GM18508 (cell line): ENCODE results near the gene PCSK5.

Source experiments
- ATAC-seq: cut with Tn5 transposase; IDR thresholded peaks from one replicate; pipeline ENCODE4 v1.9.1; 2021; ENCODE audit warnings: moderate number of reproducible peaks; ENCODE audit not compliant: insufficient read depth, unreplicated experiment

The PCSK5 gene

GRCh38 chr9:76162086-76162730 lies 271.7 kb downstream of the PCSK5 start:
- no peak for ATAC-seq

- no peak for ATAC-seq
These were observed 272.5 kb downstream of the PCSK5 start for GRCh38 chr9:76162751-76163500.

- ATAC-seq, result no peak
These were observed 276.1 kb downstream of the PCSK5 start for GRCh38 chr9:76166526-76166925.

GRCh38 chr9:76176171-76176570 lies 285.7 kb downstream of the PCSK5 start:
- ATAC-seq, result no peak

GRCh38 chr9:76177931-76178330 lies 287.5 kb downstream of the PCSK5 start:
- no peak for ATAC-seq

- no peak for ATAC-seq
These were observed 290.1 kb downstream of the PCSK5 start for GRCh38 chr9:76180541-76180940.

- no peak for ATAC-seq
These were observed 290.7 kb downstream of the PCSK5 start for GRCh38 chr9:76181020-76181641.

GRCh38 chr9:76181781-76182180 lies 291.3 kb downstream of the PCSK5 start:
- no peak for ATAC-seq

- no peak for ATAC-seq
These were observed 295.0 kb downstream of the PCSK5 start for GRCh38 chr9:76185432-76185831.

- ATAC-seq, result no peak
These were observed 297.8 kb downstream of the PCSK5 start for GRCh38 chr9:76188286-76188685.

GRCh38 chr9:76188905-76189304 lies 298.4 kb downstream of the PCSK5 start:
- no peak for ATAC-seq

- no peak for ATAC-seq
These were observed 301.0 kb downstream of the PCSK5 start for GRCh38 chr9:76191493-76191892.

GRCh38 chr9:76192013-76192412 lies 301.5 kb downstream of the PCSK5 start:
- ATAC-seq, result no peak

- ATAC-seq, result no peak
These were observed 304.4 kb downstream of the PCSK5 start for GRCh38 chr9:76194896-76195295.

GRCh38 chr9:76198336-76198735 lies 307.9 kb downstream of the PCSK5 start:
- ATAC-seq, result no peak

- ATAC-seq, result no peak
These were observed 309.8 kb downstream of the PCSK5 start for GRCh38 chr9:76200315-76200714.

GRCh38 chr9:76200745-76201144 lies 310.3 kb downstream of the PCSK5 start:
- no peak for ATAC-seq

- no peak for ATAC-seq
These were observed 312.9 kb downstream of the PCSK5 start for GRCh38 chr9:76203373-76203772.

GRCh38 chr9:76206821-76207220 lies 316.3 kb downstream of the PCSK5 start:
- ATAC-seq, result no peak

GRCh38 chr9:76213751-76214150 lies 323.3 kb downstream of the PCSK5 start:
- ATAC-seq, result no peak

GRCh38 chr9:76215066-76215465 lies 324.6 kb downstream of the PCSK5 start:
- no peak for ATAC-seq
